Neural cell (in vitro differentiated cells): ENCODE results near the gene CYP46A1.

Experiments
- EP300 ChIP-seq: fragments of 450-650 bp; conservative IDR thresholded peaks from 2 replicates; pipeline ENCODE4 v1.6.1; 2014; ENCODE audit warnings: antibody characterized with exemption, mild to moderate bottlenecking, moderate library complexity; ENCODE audit not compliant: poor library complexity, severe bottlenecking
- EZH2 ChIP-seq: fragments of 200-600, 300-800 bp; shearing (Covaris generic), sonication (generic); IDR thresholded peaks from 2 replicates; pipeline ENCODE4 v1.6.1; 2014; ENCODE audit warnings: antibody characterized with exemption, low read length, borderline replicate concordance, mild to moderate bottlenecking; ENCODE audit not compliant: insufficient read depth, poor library complexity, severe bottlenecking
- POLR2AphosphoS5 ChIP-seq: IDR thresholded peaks from 2 replicates; pipeline ENCODE4 v1.6.1; 2012
- RAD21 ChIP-seq: fragments of 450-650 bp; conservative IDR thresholded peaks from 2 replicates; pipeline ENCODE4 v1.6.1; 2014; ENCODE audit warnings: antibody characterized with exemption, mild to moderate bottlenecking, moderate library complexity
- SMC3 ChIP-seq: fragments of 450-650 bp; conservative IDR thresholded peaks from 2 replicates; pipeline ENCODE4 v1.6.1; 2014; ENCODE audit warnings: antibody characterized with exemption, mild to moderate bottlenecking, moderate library complexity; ENCODE audit not compliant: poor library complexity
- TAF1 ChIP-seq: IDR thresholded peaks from 2 replicates; pipeline ENCODE4 v1.6.1; 2012; ENCODE audit warnings: low read depth
- TF ChIP-seq, protein P1 (sequence below): fragments of 450-650 bp; IDR thresholded peaks from 2 replicates; pipeline ENCODE4 v1.5.1; 2014; ENCODE audit warnings: antibody characterized with exemption, mild to moderate bottlenecking, moderate library complexity; ENCODE audit not compliant: poor library complexity, severe bottlenecking
- TF ChIP-seq, protein P2 (sequence below): IDR thresholded peaks from 2 replicates; pipeline ENCODE4 v1.6.1; 2012; ENCODE audit warnings: borderline replicate concordance

DNA sequence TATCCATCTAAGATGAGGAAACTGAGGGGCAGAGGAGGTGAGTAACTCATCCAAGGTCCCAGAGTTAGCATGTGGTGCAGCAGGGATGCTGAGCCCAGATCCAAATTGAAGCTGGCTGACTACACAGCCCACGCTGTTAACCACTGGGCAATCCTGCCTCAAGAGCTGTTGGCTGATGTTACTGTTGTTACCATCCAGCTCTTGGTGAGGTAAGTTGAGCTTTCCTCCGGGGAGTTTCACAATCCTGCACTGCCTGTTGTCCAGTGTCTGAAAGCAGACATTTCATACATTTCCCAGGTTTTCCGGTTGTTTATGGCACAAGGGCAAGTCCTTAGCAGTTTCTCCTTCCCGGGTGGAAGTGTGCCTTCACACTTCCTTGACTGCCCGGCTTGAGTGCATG, 14.5 kb downstream of the CYP46A1 start:
- TF ChIP-seq, protein P1, sequence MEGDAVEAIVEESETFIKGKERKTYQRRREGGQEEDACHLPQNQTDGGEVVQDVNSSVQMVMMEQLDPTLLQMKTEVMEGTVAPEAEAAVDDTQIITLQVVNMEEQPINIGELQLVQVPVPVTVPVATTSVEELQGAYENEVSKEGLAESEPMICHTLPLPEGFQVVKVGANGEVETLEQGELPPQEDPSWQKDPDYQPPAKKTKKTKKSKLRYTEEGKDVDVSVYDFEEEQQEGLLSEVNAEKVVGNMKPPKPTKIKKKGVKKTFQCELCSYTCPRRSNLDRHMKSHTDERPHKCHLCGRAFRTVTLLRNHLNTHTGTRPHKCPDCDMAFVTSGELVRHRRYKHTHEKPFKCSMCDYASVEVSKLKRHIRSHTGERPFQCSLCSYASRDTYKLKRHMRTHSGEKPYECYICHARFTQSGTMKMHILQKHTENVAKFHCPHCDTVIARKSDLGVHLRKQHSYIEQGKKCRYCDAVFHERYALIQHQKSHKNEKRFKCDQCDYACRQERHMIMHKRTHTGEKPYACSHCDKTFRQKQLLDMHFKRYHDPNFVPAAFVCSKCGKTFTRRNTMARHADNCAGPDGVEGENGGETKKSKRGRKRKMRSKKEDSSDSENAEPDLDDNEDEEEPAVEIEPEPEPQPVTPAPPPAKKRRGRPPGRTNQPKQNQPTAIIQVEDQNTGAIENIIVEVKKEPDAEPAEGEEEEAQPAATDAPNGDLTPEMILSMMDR, result no peak
- TF ChIP-seq TAF1 (no peak), SMC3 (no peak), POLR2AphosphoS5 (no peak), RAD21 (no peak), EP300 (no peak), EZH2 (no peak)
- TF ChIP-seq, protein P2, sequence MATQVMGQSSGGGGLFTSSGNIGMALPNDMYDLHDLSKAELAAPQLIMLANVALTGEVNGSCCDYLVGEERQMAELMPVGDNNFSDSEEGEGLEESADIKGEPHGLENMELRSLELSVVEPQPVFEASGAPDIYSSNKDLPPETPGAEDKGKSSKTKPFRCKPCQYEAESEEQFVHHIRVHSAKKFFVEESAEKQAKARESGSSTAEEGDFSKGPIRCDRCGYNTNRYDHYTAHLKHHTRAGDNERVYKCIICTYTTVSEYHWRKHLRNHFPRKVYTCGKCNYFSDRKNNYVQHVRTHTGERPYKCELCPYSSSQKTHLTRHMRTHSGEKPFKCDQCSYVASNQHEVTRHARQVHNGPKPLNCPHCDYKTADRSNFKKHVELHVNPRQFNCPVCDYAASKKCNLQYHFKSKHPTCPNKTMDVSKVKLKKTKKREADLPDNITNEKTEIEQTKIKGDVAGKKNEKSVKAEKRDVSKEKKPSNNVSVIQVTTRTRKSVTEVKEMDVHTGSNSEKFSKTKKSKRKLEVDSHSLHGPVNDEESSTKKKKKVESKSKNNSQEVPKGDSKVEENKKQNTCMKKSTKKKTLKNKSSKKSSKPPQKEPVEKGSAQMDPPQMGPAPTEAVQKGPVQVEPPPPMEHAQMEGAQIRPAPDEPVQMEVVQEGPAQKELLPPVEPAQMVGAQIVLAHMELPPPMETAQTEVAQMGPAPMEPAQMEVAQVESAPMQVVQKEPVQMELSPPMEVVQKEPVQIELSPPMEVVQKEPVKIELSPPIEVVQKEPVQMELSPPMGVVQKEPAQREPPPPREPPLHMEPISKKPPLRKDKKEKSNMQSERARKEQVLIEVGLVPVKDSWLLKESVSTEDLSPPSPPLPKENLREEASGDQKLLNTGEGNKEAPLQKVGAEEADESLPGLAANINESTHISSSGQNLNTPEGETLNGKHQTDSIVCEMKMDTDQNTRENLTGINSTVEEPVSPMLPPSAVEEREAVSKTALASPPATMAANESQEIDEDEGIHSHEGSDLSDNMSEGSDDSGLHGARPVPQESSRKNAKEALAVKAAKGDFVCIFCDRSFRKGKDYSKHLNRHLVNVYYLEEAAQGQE, result no peak
